Measurements from ENCODE around the gene ELOVL5.
"Not testable (repeated sequence)": the region's sequence is repeated elsewhere in the genome, so short reads cannot be mapped to it uniquely, and the experiment has no call there.

- not testable (repeated sequence) for TF ChIP-seq EZH2, EZH2phosphoT487 (IDR thresholded peaks at IDR 0.05)
- TF ChIP-seq, protein P1, sequence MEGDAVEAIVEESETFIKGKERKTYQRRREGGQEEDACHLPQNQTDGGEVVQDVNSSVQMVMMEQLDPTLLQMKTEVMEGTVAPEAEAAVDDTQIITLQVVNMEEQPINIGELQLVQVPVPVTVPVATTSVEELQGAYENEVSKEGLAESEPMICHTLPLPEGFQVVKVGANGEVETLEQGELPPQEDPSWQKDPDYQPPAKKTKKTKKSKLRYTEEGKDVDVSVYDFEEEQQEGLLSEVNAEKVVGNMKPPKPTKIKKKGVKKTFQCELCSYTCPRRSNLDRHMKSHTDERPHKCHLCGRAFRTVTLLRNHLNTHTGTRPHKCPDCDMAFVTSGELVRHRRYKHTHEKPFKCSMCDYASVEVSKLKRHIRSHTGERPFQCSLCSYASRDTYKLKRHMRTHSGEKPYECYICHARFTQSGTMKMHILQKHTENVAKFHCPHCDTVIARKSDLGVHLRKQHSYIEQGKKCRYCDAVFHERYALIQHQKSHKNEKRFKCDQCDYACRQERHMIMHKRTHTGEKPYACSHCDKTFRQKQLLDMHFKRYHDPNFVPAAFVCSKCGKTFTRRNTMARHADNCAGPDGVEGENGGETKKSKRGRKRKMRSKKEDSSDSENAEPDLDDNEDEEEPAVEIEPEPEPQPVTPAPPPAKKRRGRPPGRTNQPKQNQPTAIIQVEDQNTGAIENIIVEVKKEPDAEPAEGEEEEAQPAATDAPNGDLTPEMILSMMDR (IDR thresholded peaks at IDR 0.05), result not testable (repeated sequence)
Measured at GRCh38 chr6:53317299-53317698, 31.5 kb downstream of the ELOVL5 start.

Data from neural progenitor cell (in vitro differentiated cells).